Measurements from ENCODE around the gene DEFB129. TPM values are rescaled to one million over a fixed set of nuclear protein-coding genes. Genes with fewer than 3 reads are reported as not detected.
"Not testable (repeated sequence)": the region's sequence is repeated elsewhere in the genome, so short reads cannot be mapped to it uniquely, and the experiment has no call there.

The DEFB129 gene
- total and polyA plus RNA-seq, 3 donors from 2014 or later, result not detected

DNA sequence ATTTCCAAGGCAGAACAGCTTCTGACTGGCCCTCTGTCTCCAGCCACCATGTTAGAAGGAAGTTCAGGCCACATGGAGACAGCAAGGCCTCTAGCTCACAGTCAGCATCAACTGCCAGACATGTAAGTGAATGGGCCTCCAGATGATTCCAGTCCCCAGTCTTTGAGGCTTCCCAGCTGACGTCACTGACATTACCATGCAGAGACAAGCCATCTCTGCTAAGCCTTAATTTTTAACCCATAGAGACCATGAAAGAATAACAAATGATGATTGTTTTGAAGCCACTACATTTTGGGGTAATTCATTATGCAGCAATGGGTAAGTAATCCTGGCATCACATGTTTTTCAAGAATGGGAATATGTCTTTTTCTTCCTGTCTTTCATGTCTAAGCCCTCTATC is 11.3 kb upstream of the DEFB129 start:
- TF ChIP-seq, protein P1, sequence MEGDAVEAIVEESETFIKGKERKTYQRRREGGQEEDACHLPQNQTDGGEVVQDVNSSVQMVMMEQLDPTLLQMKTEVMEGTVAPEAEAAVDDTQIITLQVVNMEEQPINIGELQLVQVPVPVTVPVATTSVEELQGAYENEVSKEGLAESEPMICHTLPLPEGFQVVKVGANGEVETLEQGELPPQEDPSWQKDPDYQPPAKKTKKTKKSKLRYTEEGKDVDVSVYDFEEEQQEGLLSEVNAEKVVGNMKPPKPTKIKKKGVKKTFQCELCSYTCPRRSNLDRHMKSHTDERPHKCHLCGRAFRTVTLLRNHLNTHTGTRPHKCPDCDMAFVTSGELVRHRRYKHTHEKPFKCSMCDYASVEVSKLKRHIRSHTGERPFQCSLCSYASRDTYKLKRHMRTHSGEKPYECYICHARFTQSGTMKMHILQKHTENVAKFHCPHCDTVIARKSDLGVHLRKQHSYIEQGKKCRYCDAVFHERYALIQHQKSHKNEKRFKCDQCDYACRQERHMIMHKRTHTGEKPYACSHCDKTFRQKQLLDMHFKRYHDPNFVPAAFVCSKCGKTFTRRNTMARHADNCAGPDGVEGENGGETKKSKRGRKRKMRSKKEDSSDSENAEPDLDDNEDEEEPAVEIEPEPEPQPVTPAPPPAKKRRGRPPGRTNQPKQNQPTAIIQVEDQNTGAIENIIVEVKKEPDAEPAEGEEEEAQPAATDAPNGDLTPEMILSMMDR (IDR thresholded peaks at IDR 0.05), result no peak
- no peak for TF ChIP-seq POLR2A (IDR thresholded peaks at IDR 0.05)
- 63 to 81% methylated on average over 1 of the region's 1 CpG for WGBS, 2 donors
- Histone ChIP-seq H3K36me3 (ENCODE audit: low read depth, missing control alignments) (no peaks in the 10 kb centered on the region), H3K27ac (no peak overlapping the region), H3K9me3 (no peaks in the 10 kb centered on the region), H3K27me3 (no peaks in the 10 kb centered on the region), H3K4me1 (no peaks in the 10 kb centered on the region), H3K4me3 (no peak overlapping the region)
- DNase-seq, result no peak
- intact Hi-C loops (cut with DNase I; ENCODE audit: low total_unique reads), result no loop called here

DNA sequence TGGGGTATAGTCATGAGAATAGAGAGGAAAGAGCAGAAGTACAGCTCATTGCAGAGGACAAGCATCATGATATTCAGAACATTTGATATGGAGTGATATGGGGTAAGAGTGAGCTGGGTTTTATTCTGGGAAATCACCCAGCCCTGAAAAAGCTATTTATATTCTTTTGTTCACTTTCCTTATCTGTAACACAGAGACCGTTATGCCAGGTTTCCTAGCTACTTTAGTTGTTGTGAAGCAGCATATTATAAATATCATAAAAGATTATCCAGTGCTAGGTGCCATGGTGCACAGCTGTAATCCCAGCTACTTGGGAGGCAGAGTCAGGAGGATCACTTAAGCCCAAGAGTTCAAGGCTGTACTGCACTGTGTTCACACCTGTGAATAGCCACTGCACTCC is 9.8 kb upstream of the DEFB129 start:
- WGBS, 2 donors, result 44 to 56% methylated on average over 1 of the region's 1 CpG
- no peaks in the 10 kb centered on the region for H3K4me1 ChIP-seq
- H3K9me3 ChIP-seq, result no peaks in the 10 kb centered on the region
- H3K4me3 ChIP-seq, result no peak overlapping the region
- TF ChIP-seq, protein P1 (IDR thresholded peaks at IDR 0.05), result no peak
- no peak for TF ChIP-seq POLR2A (IDR thresholded peaks at IDR 0.05)
- DNase-seq, result no peak
- no peaks in the 10 kb centered on the region for H3K36me3 ChIP-seq (ENCODE audit: low read depth, missing control alignments)
- intact Hi-C loops (cut with DNase I; ENCODE audit: low total_unique reads), result no loop called here
- no peak overlapping the region for H3K27ac ChIP-seq
- H3K27me3 ChIP-seq, result no peaks in the 10 kb centered on the region

DNA sequence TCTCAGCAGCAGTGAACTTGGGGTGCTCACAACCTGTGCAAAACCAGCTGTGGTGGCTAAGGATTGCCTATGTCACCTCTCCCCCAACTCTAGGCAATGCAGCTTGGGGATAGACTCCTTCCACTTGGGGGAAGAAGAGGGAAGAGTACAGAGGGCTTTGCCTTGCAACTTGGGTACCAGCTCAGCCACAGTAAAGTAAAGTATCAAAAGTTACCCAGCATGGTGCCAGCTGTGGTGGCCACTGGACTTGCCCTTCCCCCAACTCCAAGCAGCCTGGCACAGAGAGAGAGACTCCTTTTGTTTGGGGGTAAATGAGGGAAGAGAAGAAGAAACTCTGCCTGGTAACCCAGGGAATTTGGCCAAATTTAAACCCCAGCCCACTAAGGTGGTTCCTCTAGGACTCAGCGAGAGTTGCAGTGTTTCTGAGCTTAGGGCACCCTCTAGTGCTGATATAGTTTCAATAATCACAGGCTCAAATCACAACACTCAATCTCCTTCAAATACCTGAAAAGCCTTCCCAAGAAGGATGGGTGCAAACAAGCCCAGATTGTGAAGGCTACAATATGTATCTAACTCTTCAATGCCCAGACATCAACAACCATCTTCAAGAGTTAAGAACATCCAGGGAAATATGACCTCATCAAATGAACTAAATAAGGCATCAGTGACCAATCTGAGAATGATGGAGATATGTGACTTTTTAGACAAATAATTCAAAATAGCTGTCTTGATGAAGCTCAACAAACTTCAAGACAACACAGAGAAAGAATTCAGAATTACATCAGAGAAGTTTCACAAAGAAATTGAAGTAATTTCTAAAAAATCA is 7.6 kb upstream of the DEFB129 start:
- intact Hi-C loops (cut with DNase I; ENCODE audit: low total_unique reads), result no loop called here
- H3K27me3 ChIP-seq, result no peaks in the 10 kb centered on the region
- no peak overlapping the region for H3K27ac ChIP-seq
- no peaks in the 10 kb centered on the region for H3K4me1 ChIP-seq
- H3K4me3 ChIP-seq, result no peak overlapping the region
- no peak for DNase-seq
- no peaks in the 10 kb centered on the region for H3K36me3 ChIP-seq (ENCODE audit: low read depth, missing control alignments)
- WGBS, 2 donors, result 12 to 17% methylated on average over 1 of the region's 1 CpG
- TF ChIP-seq POLR2A (IDR thresholded peaks at IDR 0.05), result no peak
- TF ChIP-seq, protein P1 (IDR thresholded peaks at IDR 0.05), result no peak
- no peaks in the 10 kb centered on the region for H3K9me3 ChIP-seq

DNA sequence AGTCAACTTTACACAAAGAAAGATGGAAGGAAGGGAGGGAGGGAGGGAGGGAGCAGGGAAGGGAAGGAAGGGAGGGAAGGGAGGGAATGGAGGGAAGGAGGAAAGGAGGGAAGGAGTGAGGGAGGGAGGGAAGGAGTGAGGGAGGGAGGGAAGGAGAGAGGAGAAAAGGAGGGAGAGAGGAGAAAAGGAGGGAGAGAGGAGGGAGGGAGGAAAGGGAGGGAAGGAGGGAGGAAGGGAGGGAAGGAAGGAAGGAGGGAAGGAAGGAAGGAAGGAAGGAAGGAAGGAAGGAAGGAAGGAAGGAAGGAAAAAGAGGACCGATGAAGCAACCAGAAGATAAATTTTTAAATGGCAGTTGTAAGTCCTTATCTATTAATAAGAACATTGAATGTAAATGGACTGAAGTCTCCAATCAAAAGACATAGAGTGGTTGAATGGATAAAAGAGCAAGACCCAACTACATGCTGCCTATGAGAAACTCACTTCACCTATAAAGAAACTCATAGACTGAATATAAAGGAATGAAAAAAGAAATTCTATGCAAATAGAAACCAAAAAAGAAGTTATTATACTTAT is 5.7 kb upstream of the DEFB129 start:
- intact Hi-C loops (cut with DNase I; ENCODE audit: low total_unique reads), result no loop called here
- no peak for DNase-seq
- Histone ChIP-seq H3K4me1 (no peaks in the 10 kb centered on the region), H3K36me3 (ENCODE audit: low read depth, missing control alignments) (no peaks in the 10 kb centered on the region), H3K4me3 (no peak overlapping the region), H3K27me3 (no peaks in the 10 kb centered on the region), H3K9me3 (no peaks in the 10 kb centered on the region), H3K27ac (no peak overlapping the region)
- WGBS, 2 donors, result 65 to 86% methylated on average over 1 of the region's 1 CpG
- no peak for TF ChIP-seq POLR2A (IDR thresholded peaks at IDR 0.05)
- TF ChIP-seq, protein P1 (IDR thresholded peaks at IDR 0.05), result no peak

DNA sequence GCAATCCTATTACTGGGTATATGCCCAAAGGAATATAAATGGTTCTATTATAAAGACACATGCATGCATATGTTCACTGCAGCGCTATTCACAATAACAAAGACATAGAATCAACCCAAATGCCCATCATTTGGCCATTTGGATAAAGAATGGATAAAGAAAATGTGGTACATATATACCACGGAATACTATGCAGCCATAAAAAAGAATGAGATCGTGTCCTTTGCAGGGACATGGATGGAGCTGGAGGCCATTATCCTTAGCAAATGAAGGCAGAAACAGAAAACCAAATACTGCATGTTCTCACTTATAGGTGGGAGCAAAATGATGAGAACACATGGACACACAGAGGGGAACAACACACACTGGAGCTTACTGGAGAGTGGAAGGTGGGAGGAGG is 1.2 kb upstream of the DEFB129 start:
- WGBS, 2 donors, result 74 to 88% methylated on average over 3 of the region's 3 CpGs
- intact Hi-C loops (cut with DNase I; ENCODE audit: low total_unique reads); DNase-seq; H3K27ac ChIP-seq; H3K9me3 ChIP-seq; H3K4me1 ChIP-seq; H3K27me3 ChIP-seq; H3K36me3 ChIP-seq (ENCODE audit: low read depth, missing control alignments); H3K4me3 ChIP-seq: not testable (repeated sequence)
